ENCODE results near the gene FBXL22.
"Not testable (repeated sequence)": the region's sequence is repeated elsewhere in the genome, so short reads cannot be mapped to it uniquely, and the experiment has no call there.

Gene FBXL22

DNA sequence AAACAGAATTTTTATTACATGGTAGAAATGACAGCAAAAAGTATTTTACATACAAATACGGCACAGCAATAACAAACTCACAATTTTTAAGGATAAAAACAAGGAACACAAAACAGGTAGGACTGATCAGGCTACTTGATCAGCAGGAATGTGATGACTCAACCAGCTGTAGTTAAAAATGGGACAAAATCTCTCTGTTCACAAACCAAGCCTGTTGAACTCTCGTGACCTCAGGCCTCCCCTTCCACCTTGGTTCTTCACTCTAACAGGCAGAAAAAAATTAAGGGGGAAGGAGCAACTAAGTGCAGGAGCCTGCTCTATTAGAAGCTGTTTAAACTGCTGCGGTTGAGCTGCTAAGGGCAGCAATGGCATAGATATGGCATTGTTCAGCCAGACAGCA lies 18.7 kb downstream of the FBXL22 start:
- H3K9me3 ChIP-seq (ENCODE audit: severe bottlenecking), result no peaks in the 10 kb centered on the region
- TF ChIP-seq, protein P1, sequence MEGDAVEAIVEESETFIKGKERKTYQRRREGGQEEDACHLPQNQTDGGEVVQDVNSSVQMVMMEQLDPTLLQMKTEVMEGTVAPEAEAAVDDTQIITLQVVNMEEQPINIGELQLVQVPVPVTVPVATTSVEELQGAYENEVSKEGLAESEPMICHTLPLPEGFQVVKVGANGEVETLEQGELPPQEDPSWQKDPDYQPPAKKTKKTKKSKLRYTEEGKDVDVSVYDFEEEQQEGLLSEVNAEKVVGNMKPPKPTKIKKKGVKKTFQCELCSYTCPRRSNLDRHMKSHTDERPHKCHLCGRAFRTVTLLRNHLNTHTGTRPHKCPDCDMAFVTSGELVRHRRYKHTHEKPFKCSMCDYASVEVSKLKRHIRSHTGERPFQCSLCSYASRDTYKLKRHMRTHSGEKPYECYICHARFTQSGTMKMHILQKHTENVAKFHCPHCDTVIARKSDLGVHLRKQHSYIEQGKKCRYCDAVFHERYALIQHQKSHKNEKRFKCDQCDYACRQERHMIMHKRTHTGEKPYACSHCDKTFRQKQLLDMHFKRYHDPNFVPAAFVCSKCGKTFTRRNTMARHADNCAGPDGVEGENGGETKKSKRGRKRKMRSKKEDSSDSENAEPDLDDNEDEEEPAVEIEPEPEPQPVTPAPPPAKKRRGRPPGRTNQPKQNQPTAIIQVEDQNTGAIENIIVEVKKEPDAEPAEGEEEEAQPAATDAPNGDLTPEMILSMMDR (IDR thresholded peaks at IDR 0.05; ENCODE audit: low read depth, low read length), result no peak
- H3K4me3 ChIP-seq (ENCODE audit: low read depth, low read length), result no peak overlapping the region
- H3K27me3 ChIP-seq (ENCODE audit: insufficient read depth, low read depth, severe bottlenecking), result no peaks in the 10 kb centered on the region
- peaks cover 19% of the 10 kb centered on the region for H3K36me3 ChIP-seq
- no peak for DNase-seq
- no peak overlapping the region for H3K27ac ChIP-seq

DNA sequence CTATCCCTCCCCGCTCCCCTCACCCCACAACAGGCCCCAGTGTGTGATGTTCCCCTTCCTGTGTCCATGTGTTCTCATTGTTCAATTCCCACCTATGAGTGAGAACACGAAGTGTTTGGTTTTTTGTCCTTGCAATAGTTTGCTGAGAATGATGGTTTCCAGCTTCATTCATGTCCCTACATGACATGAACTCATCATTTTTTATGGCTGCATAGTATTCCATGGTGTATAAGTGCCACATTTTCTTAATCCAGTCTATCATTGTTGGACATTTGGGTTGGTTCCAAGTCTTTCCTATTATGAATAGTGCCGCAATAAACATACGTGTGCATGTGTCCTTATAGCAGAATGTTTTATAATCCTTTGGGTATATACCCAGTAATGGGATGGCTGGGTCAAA lies 20.0 kb downstream of the FBXL22 start:
- H3K4me3 ChIP-seq (ENCODE audit: low read depth, low read length); H3K27me3 ChIP-seq (ENCODE audit: insufficient read depth, low read depth, severe bottlenecking); H3K9me3 ChIP-seq (ENCODE audit: severe bottlenecking): not testable (repeated sequence)

DNA sequence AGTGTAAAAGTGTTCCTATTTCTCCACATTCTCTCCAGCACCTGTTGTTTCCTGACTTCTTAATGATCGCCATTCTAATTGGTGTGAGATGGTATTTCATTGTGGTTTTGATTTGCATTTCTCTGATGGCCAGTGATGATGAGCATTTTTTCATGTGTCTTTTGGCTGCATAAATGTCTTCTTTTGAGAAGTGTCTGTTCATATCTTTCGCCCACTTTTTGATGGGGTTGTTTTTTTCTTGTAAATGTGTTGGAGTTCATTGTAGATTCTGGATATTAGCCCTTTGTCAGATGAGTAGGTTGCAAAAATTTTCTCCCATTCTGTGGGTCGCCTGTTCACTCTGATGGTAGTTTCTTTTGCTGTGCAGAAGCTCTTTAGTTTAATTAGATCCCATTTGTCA lies 20.4 kb downstream of the FBXL22 start:
- H3K4me3 ChIP-seq (ENCODE audit: low read depth, low read length); DNase-seq; H3K27ac ChIP-seq; H3K27me3 ChIP-seq (ENCODE audit: insufficient read depth, low read depth, severe bottlenecking); H3K9me3 ChIP-seq (ENCODE audit: severe bottlenecking): not testable (repeated sequence)
- peaks cover 23% of the 10 kb centered on the region for H3K36me3 ChIP-seq

More for the DNA sequence above, 20.0 kb downstream of the FBXL22 start:
- DNase-seq, H3K27ac ChIP-seq: not testable (repeated sequence)
- peaks cover 19% of the 10 kb centered on the region for H3K36me3 ChIP-seq

DNA sequence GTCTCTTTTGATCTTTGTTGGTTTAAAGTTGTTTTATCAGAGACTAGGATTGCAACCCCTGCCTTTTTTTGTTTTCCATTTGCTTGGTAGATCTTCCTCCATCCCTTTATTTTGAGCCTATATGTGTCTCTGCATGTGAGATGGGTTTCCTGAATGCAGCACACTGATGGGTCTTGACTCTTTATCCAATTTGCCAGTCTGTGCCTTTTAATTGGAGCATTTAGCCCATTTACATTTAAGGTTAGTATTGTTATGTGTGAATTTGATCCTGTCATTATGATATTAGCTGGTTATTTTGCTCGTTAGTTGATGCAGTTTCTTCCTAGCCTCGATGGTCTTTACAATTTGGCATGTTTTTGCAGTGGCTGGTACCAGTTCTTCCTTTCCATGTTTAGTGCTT lies 23.6 kb downstream of the FBXL22 start:
- not testable (repeated sequence) for H3K4me3 ChIP-seq (ENCODE audit: low read depth, low read length); DNase-seq; H3K9me3 ChIP-seq (ENCODE audit: severe bottlenecking); H3K27me3 ChIP-seq (ENCODE audit: insufficient read depth, low read depth, severe bottlenecking); H3K27ac ChIP-seq
- H3K36me3 ChIP-seq, result peaks cover 35% of the 10 kb centered on the region

DNA sequence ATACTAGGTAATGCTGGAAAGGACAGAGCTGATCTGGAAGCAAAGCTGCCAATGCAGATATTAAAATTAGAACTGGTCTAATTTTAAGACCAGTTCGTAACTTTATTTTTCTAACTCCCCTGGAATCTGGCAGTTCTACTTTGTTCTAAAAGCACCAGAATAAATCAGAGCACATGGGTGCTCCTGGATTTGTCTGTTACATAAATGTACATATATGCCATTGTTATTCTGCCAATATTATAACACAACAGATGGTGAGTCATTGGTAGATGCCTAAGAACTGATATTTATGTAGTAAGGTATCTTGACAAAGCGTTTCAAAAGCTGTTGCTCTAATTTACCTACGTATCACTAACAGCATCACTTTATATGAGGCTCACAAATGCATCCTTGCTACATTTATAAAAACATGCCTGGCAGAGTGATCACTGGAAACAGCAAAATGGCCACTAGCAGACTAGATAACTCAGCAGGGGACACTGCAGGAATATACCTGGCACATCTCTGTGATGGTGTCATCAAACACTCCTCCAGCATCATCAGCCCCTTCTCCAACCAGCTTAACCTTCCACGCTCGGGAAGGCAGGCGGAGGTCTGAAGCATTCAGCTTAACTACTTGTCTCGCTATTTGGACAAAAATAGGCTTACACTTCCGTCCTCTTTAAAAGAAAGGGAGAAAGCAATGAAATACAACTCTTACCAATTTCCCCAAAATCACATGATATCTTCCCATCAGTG lies 26.2 kb downstream of the FBXL22 start:
- no peak overlapping the region for H3K4me3 ChIP-seq (ENCODE audit: low read depth, low read length)
- no peak overlapping the region for H3K27ac ChIP-seq
- peaks cover 52% of the 10 kb centered on the region for H3K36me3 ChIP-seq
- TF ChIP-seq, protein P1 (IDR thresholded peaks at IDR 0.05; ENCODE audit: low read depth, low read length), result no peak
- no peaks in the 10 kb centered on the region for H3K9me3 ChIP-seq (ENCODE audit: severe bottlenecking)
- DNase-seq, result no peak
- no peaks in the 10 kb centered on the region for H3K27me3 ChIP-seq (ENCODE audit: insufficient read depth, low read depth, severe bottlenecking)

DNA sequence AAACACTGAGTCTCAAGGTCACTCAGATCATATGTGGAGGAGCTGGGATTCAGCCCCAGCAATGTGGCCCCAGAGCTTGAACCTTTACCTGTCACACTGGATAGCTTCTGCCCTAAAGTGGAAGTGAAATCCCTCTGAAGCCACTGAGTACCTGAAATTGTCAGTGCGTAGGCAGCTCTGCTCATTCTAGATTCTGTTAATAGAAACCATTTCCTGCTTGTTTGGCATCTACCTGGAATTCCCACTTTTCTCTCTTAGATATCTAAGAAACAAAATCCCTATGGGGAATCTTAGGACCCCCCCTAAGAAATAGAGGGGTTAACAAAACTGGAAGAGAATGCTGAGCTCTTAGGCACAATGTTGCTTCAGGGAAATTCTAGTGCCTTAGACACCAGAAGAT lies 29.8 kb downstream of the FBXL22 start:
- no peaks in the 10 kb centered on the region for H3K27me3 ChIP-seq (ENCODE audit: insufficient read depth, low read depth, severe bottlenecking)
- DNase-seq, result no peak
- H3K27ac ChIP-seq, result no peak overlapping the region
- peaks cover 66% of the 10 kb centered on the region for H3K36me3 ChIP-seq
- TF ChIP-seq, protein P1 (IDR thresholded peaks at IDR 0.05; ENCODE audit: low read depth, low read length), result no peak
- no peaks in the 10 kb centered on the region for H3K9me3 ChIP-seq (ENCODE audit: severe bottlenecking)
- no peak overlapping the region for H3K4me3 ChIP-seq (ENCODE audit: low read depth, low read length)

DNA sequence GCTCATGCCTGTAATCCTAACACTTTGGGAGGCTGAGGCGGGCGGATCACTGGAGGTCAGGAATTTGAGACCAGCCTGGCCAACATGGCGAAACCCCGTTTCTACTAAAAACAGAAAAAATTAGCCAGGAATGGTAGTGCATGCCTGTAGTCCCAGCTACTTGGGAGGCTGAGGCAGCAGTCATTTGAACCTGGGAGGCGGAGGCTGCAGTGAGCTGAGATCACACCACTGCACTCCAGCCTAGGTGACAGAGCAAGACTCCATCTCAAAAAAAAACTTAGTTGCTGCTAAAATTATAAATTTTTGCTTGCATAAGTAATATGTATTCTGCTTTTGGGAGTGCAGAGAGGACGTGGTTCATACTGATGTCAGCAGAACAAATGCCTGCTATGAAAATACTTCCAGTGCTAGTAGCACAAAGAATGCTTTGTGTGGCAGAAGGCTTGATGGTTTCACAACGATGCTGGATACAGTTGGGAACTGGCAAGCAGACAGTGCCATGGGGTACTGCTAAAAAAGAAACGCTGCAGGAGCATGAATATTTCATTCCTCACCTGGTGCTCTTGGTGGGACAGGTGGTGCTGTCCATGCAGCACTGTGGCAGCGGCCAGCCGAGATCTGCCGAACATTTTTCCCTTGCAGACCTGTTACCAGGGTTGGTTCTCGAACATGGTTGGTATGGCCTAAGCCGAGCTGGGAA lies 31.1 kb downstream of the FBXL22 start:
- Histone ChIP-seq H3K27me3 (ENCODE audit: insufficient read depth, low read depth, severe bottlenecking) (no peaks in the 10 kb centered on the region), H3K4me3 (ENCODE audit: low read depth, low read length) (no peak overlapping the region), H3K36me3 (peaks cover 70% of the 10 kb centered on the region), H3K27ac (no peak overlapping the region), H3K9me3 (ENCODE audit: severe bottlenecking) (no peaks in the 10 kb centered on the region)
- TF ChIP-seq, protein P1 (IDR thresholded peaks at IDR 0.05; ENCODE audit: low read depth, low read length), result no peak
- no peak for DNase-seq
